Measurements from ENCODE around the gene FILIP1L.
A peak's percentile ranks its signal among the peaks of the same experiment; 100 is the strongest.

Gene FILIP1L

GRCh38 chr3:99789011-99789721 lies 325.1 kb downstream of the FILIP1L start:
- DNase-seq (ENCODE audit: low spot score), result peak; percentile 31

All from HuH-7.5 (cell line).